ENCODE results near the gene APLNR. TPM values are rescaled to one million over a fixed set of nuclear protein-coding genes. Genes with fewer than 3 reads are reported as not detected.
A peak's percentile ranks its signal among the peaks of the same experiment; 100 is the strongest.
"Not testable (repeated sequence)": the region's sequence is repeated elsewhere in the genome, so short reads cannot be mapped to it uniquely, and the experiment has no call there.

The APLNR gene
- polyA plus RNA-seq (2013, experiment 1 of 2): 17.1 TPM
- 15.2 TPM for polyA plus RNA-seq (2013, experiment 2 of 2)

- Histone ChIP-seq H3K56ac (ENCODE audit: low read length) (peak within 1 kb of the TSS; percentile 91), H3K36me3 (ENCODE audit: control insufficient read depth, insufficient read depth, low read length) (no peaks in the 10 kb centered on the region), H3K18ac (ENCODE audit: low read length) (peak within 1 kb of the TSS; percentile 64), H3K23ac (ENCODE audit: low read length) (peak within 1 kb of the TSS; percentile 39), H2AK5ac (ENCODE audit: low read length) (peak within 1 kb of the TSS; percentile 81), H2BK5ac (ENCODE audit: low read length) (peak within 1 kb of the TSS; percentile 92), H4K5ac (ENCODE audit: low read length) (no peak within 1 kb of the TSS), H3K4ac (ENCODE audit: low read depth, low read length) (no peak within 1 kb of the TSS), H4K8ac (ENCODE audit: low read depth, low read length) (no peak within 1 kb of the TSS), H3K4me1 (ENCODE audit: control insufficient read depth, low read depth, low read length) (peaks cover 35% of the 10 kb centered on the region), H3K27me3 (ENCODE audit: insufficient read depth, low read length, poor library complexity) (no peaks in the 10 kb centered on the region), H2BK120ac (ENCODE audit: low read depth, low read length) (peak within 1 kb of the TSS; percentile 64), H3K79me2 (ENCODE audit: control insufficient read depth, insufficient read depth, low read length) (peaks cover 39% of the 10 kb centered on the region), H3K79me1 (ENCODE audit: low read length) (peaks cover 2% of the 10 kb centered on the region), H3K9ac (ENCODE audit: low read length) (peak within 1 kb of the TSS; percentile 71), H2BK15ac (replicated peaks; ENCODE audit: low read depth) (no peak within 1 kb of the TSS), H3K4me2 (ENCODE audit: low read length) (peak within 1 kb of the TSS; percentile 33), H3K4me3 (ENCODE audit: low read length) (peak within 1 kb of the TSS; percentile 53), H3K27ac (ENCODE audit: low read depth, low read length) (peak within 1 kb of the TSS; percentile 50)
- peak; percentile 99 for DNase-seq
- no CpG with 5 or more reads among the region's 6 CpGs for WGBS (ENCODE audit: extremely low coverage, insufficient coverage, low lambda C conversion rate)
Measured at GRCh38 chr11:57237204-57237681, at the start of gene APLNR. TSS of gene APLNR (minus strand) at chr11:57237250. CDS start at chr11:57237004, 246 bp downstream.

GRCh38 chr11:57283231-57283990 is 46.4 kb upstream of the APLNR start:
- no peak overlapping the region for H3K56ac ChIP-seq (ENCODE audit: low read length)
- DNase-seq: peak; percentile 53
- no peak overlapping the region for H3K23ac ChIP-seq (ENCODE audit: low read length)
- WGBS (ENCODE audit: extremely low coverage, insufficient coverage, low lambda C conversion rate): no CpG with 5 or more reads among the region's 2 CpGs
- no peak overlapping the region for H4K5ac ChIP-seq (ENCODE audit: low read length)
- H4K8ac ChIP-seq (ENCODE audit: low read depth, low read length): no peak overlapping the region
- H3K4me3 ChIP-seq (ENCODE audit: low read length): no peak overlapping the region
- no peak overlapping the region for H3K9ac ChIP-seq (ENCODE audit: low read length)
- no peaks in the 10 kb centered on the region for H3K36me3 ChIP-seq (ENCODE audit: control insufficient read depth, insufficient read depth, low read length)
- no peak overlapping the region for H3K18ac ChIP-seq (ENCODE audit: low read length)
- H3K4me1 ChIP-seq (ENCODE audit: control insufficient read depth, low read depth, low read length): peaks cover 2% of the 10 kb centered on the region
- H2AK5ac ChIP-seq (ENCODE audit: low read length): no peak overlapping the region
- H3K4ac ChIP-seq (ENCODE audit: low read depth, low read length): no peak overlapping the region
- no peak overlapping the region for H3K27ac ChIP-seq (ENCODE audit: low read depth, low read length)
- H2BK5ac ChIP-seq (ENCODE audit: low read length): no peak overlapping the region
- H3K27me3 ChIP-seq (ENCODE audit: insufficient read depth, low read length, poor library complexity): no peaks in the 10 kb centered on the region
- no peak overlapping the region for H3K4me2 ChIP-seq (ENCODE audit: low read length)
- no peak overlapping the region for H2BK120ac ChIP-seq (ENCODE audit: low read depth, low read length)
- no peak overlapping the region for H2BK15ac ChIP-seq (replicated peaks; ENCODE audit: low read depth)
- no peaks in the 10 kb centered on the region for H3K79me1 ChIP-seq (ENCODE audit: low read length)
- no peaks in the 10 kb centered on the region for H3K79me2 ChIP-seq (ENCODE audit: control insufficient read depth, insufficient read depth, low read length)

GRCh38 chr11:57281546-57281945 is 44.5 kb upstream of the APLNR start:
- H3K56ac ChIP-seq (ENCODE audit: low read length); H3K4me1 ChIP-seq (ENCODE audit: control insufficient read depth, low read depth, low read length); H3K27ac ChIP-seq (ENCODE audit: low read depth, low read length); H3K36me3 ChIP-seq (ENCODE audit: control insufficient read depth, insufficient read depth, low read length); DNase-seq; H2BK15ac ChIP-seq (replicated peaks; ENCODE audit: low read depth); H4K5ac ChIP-seq (ENCODE audit: low read length); H3K4me3 ChIP-seq (ENCODE audit: low read length); H3K4me2 ChIP-seq (ENCODE audit: low read length); H3K4ac ChIP-seq (ENCODE audit: low read depth, low read length); H2BK5ac ChIP-seq (ENCODE audit: low read length); H3K23ac ChIP-seq (ENCODE audit: low read length); H3K18ac ChIP-seq (ENCODE audit: low read length); H2AK5ac ChIP-seq (ENCODE audit: low read length); H3K27me3 ChIP-seq (ENCODE audit: insufficient read depth, low read length, poor library complexity); H4K8ac ChIP-seq (ENCODE audit: low read depth, low read length); H3K9ac ChIP-seq (ENCODE audit: low read length); H3K79me1 ChIP-seq (ENCODE audit: low read length); H2BK120ac ChIP-seq (ENCODE audit: low read depth, low read length); H3K79me2 ChIP-seq (ENCODE audit: control insufficient read depth, insufficient read depth, low read length): not testable (repeated sequence)
- no CpG with 5 or more reads among the region's 6 CpGs for WGBS (ENCODE audit: extremely low coverage, insufficient coverage, low lambda C conversion rate)

GRCh38 chr11:57279116-57279515 is 42.1 kb upstream of the APLNR start:
- H3K27me3 ChIP-seq (ENCODE audit: insufficient read depth, low read length, poor library complexity): no peaks in the 10 kb centered on the region
- no peak for DNase-seq
- H3K27ac ChIP-seq (ENCODE audit: low read depth, low read length): no peak overlapping the region
- H4K8ac ChIP-seq (ENCODE audit: low read depth, low read length): no peak overlapping the region
- H3K79me2 ChIP-seq (ENCODE audit: control insufficient read depth, insufficient read depth, low read length): no peaks in the 10 kb centered on the region
- no CpG with 5 or more reads among the region's 5 CpGs for WGBS (ENCODE audit: extremely low coverage, insufficient coverage, low lambda C conversion rate)
- no peak overlapping the region for H2AK5ac ChIP-seq (ENCODE audit: low read length)
- no peaks in the 10 kb centered on the region for H3K36me3 ChIP-seq (ENCODE audit: control insufficient read depth, insufficient read depth, low read length)
- no peak overlapping the region for H3K4ac ChIP-seq (ENCODE audit: low read depth, low read length)
- H3K9ac ChIP-seq (ENCODE audit: low read length): no peak overlapping the region
- H3K23ac ChIP-seq (ENCODE audit: low read length): no peak overlapping the region
- no peak overlapping the region for H3K18ac ChIP-seq (ENCODE audit: low read length)
- H2BK15ac ChIP-seq (replicated peaks; ENCODE audit: low read depth): no peak overlapping the region
- no peak overlapping the region for H2BK120ac ChIP-seq (ENCODE audit: low read depth, low read length)
- H4K5ac ChIP-seq (ENCODE audit: low read length): no peak overlapping the region
- no peak overlapping the region for H3K56ac ChIP-seq (ENCODE audit: low read length)
- no peak overlapping the region for H3K4me2 ChIP-seq (ENCODE audit: low read length)
- H3K79me1 ChIP-seq (ENCODE audit: low read length): no peaks in the 10 kb centered on the region
- H3K4me1 ChIP-seq (ENCODE audit: control insufficient read depth, low read depth, low read length): peaks cover 2% of the 10 kb centered on the region
- H2BK5ac ChIP-seq (ENCODE audit: low read length): no peak overlapping the region
- no peak overlapping the region for H3K4me3 ChIP-seq (ENCODE audit: low read length)

GRCh38 chr11:57278721-57279095 is 41.7 kb upstream of the APLNR start:
- H4K5ac ChIP-seq (ENCODE audit: low read length): no peak overlapping the region
- H3K4ac ChIP-seq (ENCODE audit: low read depth, low read length): no peak overlapping the region
- H3K9ac ChIP-seq (ENCODE audit: low read length): no peak overlapping the region
- H3K36me3 ChIP-seq (ENCODE audit: control insufficient read depth, insufficient read depth, low read length): no peaks in the 10 kb centered on the region
- no peak overlapping the region for H3K4me3 ChIP-seq (ENCODE audit: low read length)
- H3K27me3 ChIP-seq (ENCODE audit: insufficient read depth, low read length, poor library complexity): no peaks in the 10 kb centered on the region
- no peak overlapping the region for H2BK120ac ChIP-seq (ENCODE audit: low read depth, low read length)
- DNase-seq: peak; percentile 43
- H3K4me2 ChIP-seq (ENCODE audit: low read length): no peak overlapping the region
- H2BK15ac ChIP-seq (replicated peaks; ENCODE audit: low read depth): no peak overlapping the region
- H3K56ac ChIP-seq (ENCODE audit: low read length): no peak overlapping the region
- H2AK5ac ChIP-seq (ENCODE audit: low read length): no peak overlapping the region
- no peak overlapping the region for H3K27ac ChIP-seq (ENCODE audit: low read depth, low read length)
- no CpG with 5 or more reads among the region's 7 CpGs for WGBS (ENCODE audit: extremely low coverage, insufficient coverage, low lambda C conversion rate)
- no peak overlapping the region for H3K23ac ChIP-seq (ENCODE audit: low read length)
- H4K8ac ChIP-seq (ENCODE audit: low read depth, low read length): no peak overlapping the region
- H3K4me1 ChIP-seq (ENCODE audit: control insufficient read depth, low read depth, low read length): peaks cover 2% of the 10 kb centered on the region
- no peaks in the 10 kb centered on the region for H3K79me1 ChIP-seq (ENCODE audit: low read length)
- no peak overlapping the region for H2BK5ac ChIP-seq (ENCODE audit: low read length)
- H3K18ac ChIP-seq (ENCODE audit: low read length): peak overlapping the region; percentile 25
- H3K79me2 ChIP-seq (ENCODE audit: control insufficient read depth, insufficient read depth, low read length): no peaks in the 10 kb centered on the region

Data from mesendoderm (in vitro differentiated cells).